Natural killer cell (primary cell): Measurements from ENCODE around the gene REG4. TPM values are rescaled to one million over a fixed set of nuclear protein-coding genes. Genes with fewer than 3 reads are reported as not detected.
"Not testable (repeated sequence)": the region's sequence is repeated elsewhere in the genome, so short reads cannot be mapped to it uniquely, and the experiment has no call there.

Experiments
- ATAC-seq, 3 donors: fragments of 150-1000 bp in 2 of 3; fragments of 200-7000 bp in 1 of 3; cut with Tn5 transposase; 1 replicate in 1 of 3; 2 replicates in 2 of 3; pipeline ENCODE4 v1.10.0; 2021; ENCODE audit warnings: mild to moderate bottlenecking in 2 of 3, moderate library complexity in 2 of 3
- DNase-seq, 2 donors: peaks; one replicate each; pipeline versions ENCODE4 v3.0.0 to v3.0.0-alpha.2; 2013 to 2021; ENCODE audit warnings: mixed read lengths in 1 of 2
- H3K27ac ChIP-seq: one replicate; pipeline ENCODE4 v1.5.1; 2013; ENCODE audit warnings: mild to moderate bottlenecking, low read length
- H3K27me3 ChIP-seq: one replicate; pipeline ENCODE4 v1.6.1; 2013; ENCODE audit warnings: low read length; ENCODE audit not compliant: control insufficient read depth, insufficient read depth
- H3K36me3 ChIP-seq: one replicate; pipeline ENCODE4 v1.6.1; 2013; ENCODE audit warnings: low read length; ENCODE audit not compliant: control insufficient read depth, insufficient read depth
- H3K4me1 ChIP-seq: one replicate; pipeline ENCODE4 v1.6.1; 2013; ENCODE audit warnings: low read length; ENCODE audit not compliant: control insufficient read depth, insufficient read depth
- H3K4me3 ChIP-seq: one replicate; pipeline ENCODE4 v1.5.1; 2013; ENCODE audit warnings: low read length
- H3K9me3 ChIP-seq: one replicate; pipeline ENCODE4 v1.6.1; 2013; ENCODE audit warnings: low read length; ENCODE audit not compliant: control insufficient read depth, insufficient read depth
- H3K27ac Mint-ChIP-seq, 2 donors: one replicate each; pipeline ENCODE4 v1.8.0; 2022; ENCODE audit warnings: mild to moderate bottlenecking in 2 of 2, mixed read lengths in 2 of 2, moderate library complexity in 1 of 2
- H3K27me3 Mint-ChIP-seq, 2 donors: one replicate each; pipeline ENCODE4 v1.8.0; 2022; ENCODE audit warnings: low read depth in 2 of 2, mixed read lengths in 2 of 2
- H3K36me3 Mint-ChIP-seq: one replicate; pipeline ENCODE4 v1.8.0; 2022; ENCODE audit warnings: mixed read lengths
- H3K4me1 Mint-ChIP-seq, 2 donors: one replicate each; pipeline ENCODE4 v1.8.0; 2022; ENCODE audit warnings: mixed read lengths in 2 of 2
- H3K4me3 Mint-ChIP-seq: one replicate; pipeline ENCODE4 v1.8.0; 2022; ENCODE audit warnings: mild to moderate bottlenecking, moderate library complexity, mixed read lengths
- H3K9me3 Mint-ChIP-seq, 2 donors: one replicate each; pipeline ENCODE4 v1.8.0; 2022; ENCODE audit warnings: mixed read lengths in 2 of 2
- CTCF ChIP-seq: fragments of 200-600 bp; IDR thresholded peaks from one replicate; pipeline ENCODE4 v1.8.0; 2022; ENCODE audit warnings: antibody characterized with exemption
- WGBS: methylation state at CpG from one replicate; pipeline ENCODE4 v1.1.7; 2013; ENCODE audit warnings: missing lambda C conversion rate; ENCODE audit not compliant: insufficient coverage; 5-methylcytosine and 5-hydroxymethylcytosine counted together
- intact Hi-C: fragments of 100-400 bp; cut with micrococcal nuclease; formaldehyde crosslinking; loops from one replicate; pipeline ENCODE4 v1.14.2; 2022
- total RNA-seq, 4 donors: library from RNA; stranded (reverse); fragments of 120-200 nt in 1 of 4; gene quantifications; one replicate each; pipeline versions ENCODE4 v1.2.3 to v1.2.4, GENCODE V29; 2013 to 2022

Gene REG4
- total RNA-seq, 3 donors from 2014 or later (not counting 1 experiment from before 2014, with no cell fraction given): not detected

- no peak overlapping the region for H3K4me3 Mint-ChIP-seq
- intact Hi-C loops: no loop called here
- Histone ChIP-seq H3K27me3 (no peaks in the 10 kb centered on the region), H3K9me3 (no peaks in the 10 kb centered on the region), H3K4me1 (no peaks in the 10 kb centered on the region), H3K4me3 (no peak overlapping the region), H3K36me3 (no peaks in the 10 kb centered on the region), H3K27ac (no peak overlapping the region)
- H3K27ac Mint-ChIP-seq: no peak overlapping the region
- H3K36me3 Mint-ChIP-seq: no peaks in the 10 kb centered on the region
- DNase-seq (no peak), ATAC-seq (no peak)
- peaks cover 2 to 18% of the 10 kb centered on the region in 2 donors for H3K27me3 Mint-ChIP-seq
- no peak for TF ChIP-seq CTCF
- 79% methylated on average over 7 of the region's 9 CpGs for WGBS
- H3K4me1 Mint-ChIP-seq: no peaks in the 10 kb centered on the region
- no peaks in the 10 kb centered on the region for H3K9me3 Mint-ChIP-seq
Observed at GRCh38 chr1:119790451-119791198, 20.6 kb downstream of the REG4 start.

- H3K27me3 ChIP-seq: no peaks in the 10 kb centered on the region
- Mint-ChIP-seq H3K27ac (no peak overlapping the region), H3K9me3 (no peaks in the 10 kb centered on the region), H3K4me1 (no peaks in the 10 kb centered on the region), H3K36me3 (no peaks in the 10 kb centered on the region), H3K4me3 (no peak overlapping the region), H3K27me3 (peaks cover 2 to 39% of the 10 kb centered on the region in 2 donors)
- H3K27ac ChIP-seq: no peak overlapping the region
- no peak for ATAC-seq
- WGBS: 64% methylated on average over 2 of the region's 2 CpGs
- H3K36me3 ChIP-seq: no peaks in the 10 kb centered on the region
- DNase-seq: no peak
- TF ChIP-seq CTCF: no peak
- H3K9me3 ChIP-seq: no peaks in the 10 kb centered on the region
- no peak overlapping the region for H3K4me3 ChIP-seq
- H3K4me1 ChIP-seq: no peaks in the 10 kb centered on the region
- intact Hi-C loops: no loop called here
Observed at GRCh38 chr1:119787776-119788175, 23.5 kb downstream of the REG4 start.

GRCh38 chr1:119786473-119787050, 24.7 kb downstream of the REG4 start:
- H3K27me3 Mint-ChIP-seq: peaks cover 2 to 47% of the 10 kb centered on the region in 2 donors
- H3K27me3 ChIP-seq, H3K27ac ChIP-seq, H3K27ac Mint-ChIP-seq, H3K4me3 ChIP-seq, H3K36me3 Mint-ChIP-seq, intact Hi-C loops, H3K4me1 Mint-ChIP-seq, H3K9me3 Mint-ChIP-seq, ATAC-seq, H3K36me3 ChIP-seq, H3K4me3 Mint-ChIP-seq, H3K4me1 ChIP-seq, DNase-seq, H3K9me3 ChIP-seq: not testable (repeated sequence)
- 93% methylated on average over 2 of the region's 4 CpGs for WGBS

- H3K9me3 Mint-ChIP-seq, H3K36me3 ChIP-seq, DNase-seq, intact Hi-C loops, H3K4me1 Mint-ChIP-seq, H3K27ac ChIP-seq, H3K4me1 ChIP-seq, ATAC-seq, H3K36me3 Mint-ChIP-seq, H3K4me3 ChIP-seq, H3K27me3 ChIP-seq, H3K4me3 Mint-ChIP-seq, H3K9me3 ChIP-seq, H3K27ac Mint-ChIP-seq: not testable (repeated sequence)
- 90% methylated on average over 4 of the region's 7 CpGs for WGBS
- H3K27me3 Mint-ChIP-seq: peaks cover 2 to 42% of the 10 kb centered on the region in 2 donors
Observed at GRCh38 chr1:119786046-119786445, 25.2 kb downstream of the REG4 start.
